ENCODE data around the gene KCNK10.

DNA sequence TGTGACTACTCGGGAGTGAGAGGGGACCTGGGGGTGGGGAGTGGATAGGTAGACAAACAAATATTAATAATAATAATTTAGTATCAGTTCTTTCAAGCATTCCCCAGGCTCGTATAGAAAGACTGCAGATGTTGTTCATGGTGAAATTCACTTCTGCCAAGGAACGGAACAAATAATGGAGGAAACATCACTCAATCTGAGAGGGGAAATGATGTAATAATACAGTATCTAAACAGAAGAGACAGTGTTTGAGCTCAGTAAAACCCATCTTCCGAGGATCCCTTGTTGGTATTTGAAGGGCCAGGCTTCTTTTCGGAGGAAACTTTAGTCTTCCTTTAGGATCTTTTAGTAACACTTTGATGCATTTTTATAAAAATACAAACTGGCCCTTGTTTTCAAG lies 114.2 kb downstream of the KCNK10 start:
- TF ChIP-seq, protein P1, sequence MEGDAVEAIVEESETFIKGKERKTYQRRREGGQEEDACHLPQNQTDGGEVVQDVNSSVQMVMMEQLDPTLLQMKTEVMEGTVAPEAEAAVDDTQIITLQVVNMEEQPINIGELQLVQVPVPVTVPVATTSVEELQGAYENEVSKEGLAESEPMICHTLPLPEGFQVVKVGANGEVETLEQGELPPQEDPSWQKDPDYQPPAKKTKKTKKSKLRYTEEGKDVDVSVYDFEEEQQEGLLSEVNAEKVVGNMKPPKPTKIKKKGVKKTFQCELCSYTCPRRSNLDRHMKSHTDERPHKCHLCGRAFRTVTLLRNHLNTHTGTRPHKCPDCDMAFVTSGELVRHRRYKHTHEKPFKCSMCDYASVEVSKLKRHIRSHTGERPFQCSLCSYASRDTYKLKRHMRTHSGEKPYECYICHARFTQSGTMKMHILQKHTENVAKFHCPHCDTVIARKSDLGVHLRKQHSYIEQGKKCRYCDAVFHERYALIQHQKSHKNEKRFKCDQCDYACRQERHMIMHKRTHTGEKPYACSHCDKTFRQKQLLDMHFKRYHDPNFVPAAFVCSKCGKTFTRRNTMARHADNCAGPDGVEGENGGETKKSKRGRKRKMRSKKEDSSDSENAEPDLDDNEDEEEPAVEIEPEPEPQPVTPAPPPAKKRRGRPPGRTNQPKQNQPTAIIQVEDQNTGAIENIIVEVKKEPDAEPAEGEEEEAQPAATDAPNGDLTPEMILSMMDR (IDR thresholded peaks at IDR 0.05; ENCODE audit: low read depth, low read length, poor library complexity, severe bottlenecking), result no peak
- TF ChIP-seq EZH2phosphoT487 (IDR thresholded peaks at IDR 0.05; ENCODE audit: borderline replicate concordance, low read length), result no peak
